ENCODE measurements around the gene ZNF518A.
"Not testable (repeated sequence)": the region's sequence is repeated elsewhere in the genome, so short reads cannot be mapped to it uniquely, and the experiment has no call there.

Gene ZNF518A

DNA sequence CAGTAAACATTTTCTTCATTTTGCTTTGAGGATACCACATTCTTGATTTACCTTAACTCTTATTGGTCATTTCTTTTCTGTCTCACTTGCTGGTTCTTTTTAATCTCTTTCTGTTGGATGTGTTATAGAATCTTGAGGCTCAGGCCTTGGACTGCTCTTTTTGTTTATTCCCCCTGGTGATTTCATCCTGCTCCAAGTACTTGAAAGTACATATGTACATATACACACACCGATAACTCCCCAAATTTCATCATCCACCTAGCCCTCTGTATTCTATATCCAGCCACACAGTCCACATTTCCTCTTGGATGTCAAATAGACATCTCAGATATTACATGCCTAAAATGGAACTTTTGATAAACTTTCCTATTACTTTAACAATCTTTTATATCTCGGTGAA lies 7.5 kb downstream of the ZNF518A start:
- no peak for DNase-seq

DNA sequence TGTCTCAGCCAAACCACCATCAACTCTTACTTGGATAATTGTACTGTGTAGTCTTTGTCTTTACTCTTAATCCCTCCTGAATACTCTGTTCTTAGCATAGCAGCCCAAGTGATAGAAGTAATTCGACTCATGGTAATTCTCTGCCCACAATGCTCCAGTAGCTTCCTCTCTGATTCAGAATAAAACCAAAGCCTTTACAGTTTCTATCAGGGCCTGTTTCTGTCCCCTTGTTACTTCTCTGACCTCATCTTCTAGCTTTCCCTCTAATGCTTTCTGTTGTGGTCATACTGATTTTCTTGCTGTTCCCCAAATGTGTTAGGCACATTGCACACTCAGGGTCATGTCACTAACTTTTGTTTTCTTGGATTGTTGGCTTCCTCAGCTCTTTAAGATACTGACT lies 8.0 kb downstream of the ZNF518A start:
- no peak for DNase-seq

DNA sequence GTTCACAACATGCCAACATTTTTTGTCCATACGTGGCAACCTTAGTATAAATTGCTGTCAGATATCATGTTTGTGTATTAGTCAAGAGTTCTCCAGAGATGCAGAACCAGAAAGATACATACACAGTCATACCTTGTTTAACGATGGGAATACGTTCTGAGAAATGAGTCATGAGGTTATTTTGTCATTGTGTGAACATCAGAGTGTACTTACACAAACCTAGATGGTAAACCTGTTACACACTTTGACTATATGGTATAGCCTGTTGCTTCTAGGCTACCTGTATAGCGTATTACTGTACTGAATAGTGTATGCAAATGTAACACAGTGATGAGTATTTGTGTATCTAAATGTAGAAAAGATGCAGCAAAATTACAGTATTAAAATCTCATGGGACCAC lies 22.3 kb downstream of the ZNF518A start:
- DNase-seq: no peak

DNA sequence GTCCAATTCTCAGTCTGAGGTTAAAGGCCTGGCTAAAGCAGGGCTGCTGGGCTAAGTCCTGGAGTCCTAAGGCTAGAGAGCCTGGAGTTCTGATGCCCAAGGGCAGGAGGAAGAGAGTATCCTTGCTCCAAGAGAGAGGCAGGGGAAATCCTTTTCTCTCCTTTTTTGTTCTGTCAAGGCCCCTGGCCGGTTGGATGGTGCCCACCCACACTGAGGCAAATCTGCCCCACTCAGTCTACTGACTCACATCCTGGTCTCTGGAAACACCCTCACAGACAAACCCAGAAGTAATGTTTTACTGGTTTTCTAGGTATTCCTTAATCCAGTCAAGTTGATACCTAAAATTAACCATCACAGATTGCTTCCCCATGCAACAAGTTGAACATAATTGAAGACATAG lies 23.0 kb downstream of the ZNF518A start:
- no peak for DNase-seq

DNA sequence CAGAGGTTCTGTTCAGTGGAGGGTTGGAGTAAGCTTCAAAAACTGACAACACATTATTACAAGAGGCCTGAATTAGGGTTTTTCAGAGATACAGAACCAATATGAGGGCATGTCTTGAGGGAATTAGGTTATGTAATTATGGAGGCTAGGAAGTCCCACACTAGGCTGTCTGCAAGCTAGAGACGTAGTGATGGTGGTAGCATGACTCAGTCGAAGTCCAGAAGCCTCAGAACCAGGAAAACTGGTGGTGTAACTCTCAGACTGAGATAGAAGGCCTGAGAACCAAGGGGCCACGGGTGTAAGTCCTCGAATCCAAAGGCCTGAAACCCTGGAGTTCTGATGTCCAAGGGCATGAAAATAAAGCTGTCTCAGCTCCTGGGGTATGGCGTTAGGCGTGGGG lies 35.6 kb downstream of the ZNF518A start:
- DNase-seq: no peak

GRCh38 chr10:96168546-96168945 lies 38.4 kb downstream of the ZNF518A start:
- no peak for DNase-seq

DNA sequence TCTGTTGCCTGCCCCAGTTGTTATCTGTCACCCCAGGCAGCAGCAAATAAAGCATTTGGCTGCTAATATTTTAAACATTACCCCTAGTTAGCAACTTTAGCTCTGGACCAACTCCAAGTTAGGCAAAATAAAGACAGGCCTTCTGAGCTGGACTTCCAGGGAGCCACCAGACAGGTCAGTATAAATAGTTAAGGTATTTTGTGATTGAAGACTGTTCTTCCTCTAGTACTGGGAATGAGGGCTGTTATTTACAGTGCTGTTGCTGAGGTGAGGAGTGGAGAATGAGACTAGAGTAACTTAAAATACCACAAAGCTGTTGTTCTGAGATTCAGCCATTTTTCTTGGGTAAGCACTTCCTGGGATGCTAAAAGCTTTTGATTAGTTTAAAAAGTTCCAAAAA lies 40.1 kb downstream of the ZNF518A start:
- DNase-seq: no peak

GRCh38 chr10:96172666-96173065 lies 42.6 kb downstream of the ZNF518A start:
- no peak for DNase-seq

DNA sequence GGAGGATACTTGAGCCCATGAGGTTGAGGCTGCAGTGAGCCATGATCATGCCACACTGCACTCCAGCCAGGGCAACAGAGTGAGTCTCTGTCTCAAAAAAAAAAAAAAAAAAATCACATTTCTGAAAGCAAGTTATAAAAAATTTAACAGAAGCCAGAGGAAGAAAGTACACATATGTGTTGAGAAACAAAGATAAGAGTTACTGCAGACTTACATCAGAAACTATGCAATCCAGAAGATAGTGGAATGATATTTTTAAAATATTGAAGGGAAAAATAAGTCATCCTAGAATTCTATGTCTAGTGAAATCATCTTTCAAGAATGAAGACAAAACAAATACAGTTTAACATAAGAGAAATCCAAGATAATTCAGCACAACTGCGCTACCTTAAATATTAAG lies 46.9 kb downstream of the ZNF518A start:
- peak; percentile 10 for DNase-seq

GRCh38 chr10:96188421-96188820 lies 58.3 kb downstream of the ZNF518A start:
- no peak for DNase-seq

- no peak for DNase-seq
These were observed 58.8 kb downstream of the ZNF518A start for GRCh38 chr10:96188916-96189315.

DNA sequence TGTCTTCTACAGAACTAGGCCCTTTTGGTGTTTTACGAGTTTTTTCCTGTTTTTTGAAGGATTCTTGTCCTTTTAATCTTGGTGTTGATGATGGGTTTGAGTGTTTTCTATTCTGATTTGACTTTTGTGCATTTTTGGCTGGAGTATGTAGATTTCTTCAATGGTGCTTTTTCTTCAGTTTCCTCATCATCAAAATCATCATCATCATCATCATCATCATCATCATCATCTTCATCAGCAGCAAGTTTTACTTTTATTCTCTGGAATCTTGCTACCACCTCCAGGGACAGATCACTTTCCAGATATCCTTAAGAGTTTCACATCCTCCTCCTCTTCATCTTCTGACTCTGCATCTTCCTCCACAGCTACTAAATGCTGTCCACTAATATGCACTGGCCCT lies 59.4 kb downstream of the ZNF518A start:
- DNase-seq: not testable (repeated sequence)

DNA sequence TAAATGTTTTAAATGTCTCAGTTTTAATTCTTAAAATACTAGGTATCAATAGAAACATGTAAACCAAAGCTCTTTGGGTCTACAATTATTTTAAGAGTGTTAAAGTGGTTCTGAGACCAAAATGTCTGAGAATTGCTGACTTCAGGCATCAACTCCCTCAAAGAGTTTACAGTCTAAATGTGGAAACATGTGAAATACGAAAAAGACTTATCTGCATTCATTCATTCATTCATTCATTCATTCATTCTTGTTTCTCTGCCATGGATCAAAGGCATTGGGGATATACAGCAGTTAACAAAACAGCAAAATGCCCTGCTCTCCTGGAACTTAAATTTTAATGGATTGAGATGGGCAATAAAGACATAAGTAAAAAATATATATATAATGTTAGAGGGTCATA lies 71.4 kb downstream of the ZNF518A start:
- DNase-seq: no peak

GRCh38 chr10:96205580-96205979 lies 75.5 kb downstream of the ZNF518A start:
- DNase-seq: no peak

DNA sequence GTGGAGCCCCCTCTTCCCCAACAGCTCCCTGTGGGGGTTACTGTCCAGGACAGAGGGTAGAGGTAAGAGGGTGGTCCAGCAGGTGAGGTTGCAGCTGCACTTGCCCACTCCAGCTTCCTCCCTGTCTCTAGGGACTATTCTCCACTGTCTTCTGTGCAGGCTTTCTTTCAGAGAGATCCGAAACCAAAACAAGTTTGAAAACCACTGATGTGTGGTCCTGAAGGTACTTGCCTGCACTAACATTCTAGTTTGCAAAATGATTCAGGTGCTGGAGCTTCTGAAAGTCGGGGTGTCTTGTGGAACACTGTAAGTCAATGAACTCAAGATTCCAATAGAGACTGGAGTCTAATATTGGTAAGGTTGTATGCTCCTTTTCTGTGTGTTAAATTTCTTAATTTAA lies 78.2 kb downstream of the ZNF518A start:
- no peak for DNase-seq

DNA sequence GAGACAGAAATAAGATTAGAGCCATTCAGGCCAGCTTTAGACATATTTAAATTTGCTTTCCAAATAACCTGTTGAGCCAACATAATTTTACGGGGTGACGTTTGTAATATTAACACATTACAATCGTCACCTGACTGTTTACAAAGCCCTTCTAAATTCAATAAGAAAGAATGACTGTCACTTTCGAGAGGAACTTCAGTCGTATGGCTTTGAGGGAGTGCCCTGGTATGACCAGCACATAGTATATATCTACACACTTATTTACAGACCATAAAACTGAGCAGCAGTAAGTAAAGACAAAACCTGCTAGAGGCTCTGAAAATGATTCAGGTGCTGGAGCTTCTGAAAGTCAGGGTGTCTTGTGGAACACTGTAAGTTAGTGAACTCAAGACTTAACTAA lies 78.8 kb downstream of the ZNF518A start:
- no peak for DNase-seq

GRCh38 chr10:96211764-96212163 lies 81.7 kb downstream of the ZNF518A start:
- DNase-seq: no peak

DNA sequence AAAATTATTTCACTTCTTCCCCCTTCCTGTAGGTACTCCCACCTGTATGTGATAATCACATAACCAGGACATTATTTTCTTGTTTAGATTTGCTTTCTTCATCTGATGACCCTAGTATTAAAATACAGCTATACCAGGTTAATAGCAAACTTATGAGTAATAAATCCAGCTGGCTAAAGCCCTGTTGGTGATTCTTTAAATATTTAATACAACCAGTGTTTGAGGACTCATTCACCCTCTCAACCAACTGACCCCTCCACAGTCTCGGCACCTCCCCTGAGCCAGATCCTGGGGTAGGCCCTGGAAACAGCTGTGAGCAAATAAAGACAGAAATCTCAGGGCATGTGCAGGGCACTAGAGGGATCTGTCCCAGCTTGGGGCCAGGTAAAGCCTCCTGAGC lies 82.8 kb downstream of the ZNF518A start:
- no peak for DNase-seq

Data from hematopoietic multipotent progenitor cell treated with erythropoietin and hydrocortisone succinate and interleukin-3 and kit ligand, for 6 days (in vitro differentiated cells).